Measurements from ENCODE around the gene LRP6. TPM values are rescaled to one million over a fixed set of nuclear protein-coding genes. Genes with fewer than 3 reads are reported as not detected.

Gene LRP6
- total RNA-seq, 1 experiment from 2014 or later: 45.5 TPM

GRCh38 chr12:12228402-12228801, 38.4 kb downstream of the LRP6 start:
- CTCF ChIA-PET: no interaction called here
- H4K20me1 ChIP-seq (ENCODE audit: insufficient read depth): peaks cover 16% of the 10 kb centered on the region
- TF ChIP-seq, protein P1, sequence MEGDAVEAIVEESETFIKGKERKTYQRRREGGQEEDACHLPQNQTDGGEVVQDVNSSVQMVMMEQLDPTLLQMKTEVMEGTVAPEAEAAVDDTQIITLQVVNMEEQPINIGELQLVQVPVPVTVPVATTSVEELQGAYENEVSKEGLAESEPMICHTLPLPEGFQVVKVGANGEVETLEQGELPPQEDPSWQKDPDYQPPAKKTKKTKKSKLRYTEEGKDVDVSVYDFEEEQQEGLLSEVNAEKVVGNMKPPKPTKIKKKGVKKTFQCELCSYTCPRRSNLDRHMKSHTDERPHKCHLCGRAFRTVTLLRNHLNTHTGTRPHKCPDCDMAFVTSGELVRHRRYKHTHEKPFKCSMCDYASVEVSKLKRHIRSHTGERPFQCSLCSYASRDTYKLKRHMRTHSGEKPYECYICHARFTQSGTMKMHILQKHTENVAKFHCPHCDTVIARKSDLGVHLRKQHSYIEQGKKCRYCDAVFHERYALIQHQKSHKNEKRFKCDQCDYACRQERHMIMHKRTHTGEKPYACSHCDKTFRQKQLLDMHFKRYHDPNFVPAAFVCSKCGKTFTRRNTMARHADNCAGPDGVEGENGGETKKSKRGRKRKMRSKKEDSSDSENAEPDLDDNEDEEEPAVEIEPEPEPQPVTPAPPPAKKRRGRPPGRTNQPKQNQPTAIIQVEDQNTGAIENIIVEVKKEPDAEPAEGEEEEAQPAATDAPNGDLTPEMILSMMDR (conservative IDR thresholded peaks at IDR 0.05): no peak
- TF ChIP-seq EZH2 (IDR thresholded peaks at IDR 0.05; ENCODE audit: low read depth): no peak

DNA sequence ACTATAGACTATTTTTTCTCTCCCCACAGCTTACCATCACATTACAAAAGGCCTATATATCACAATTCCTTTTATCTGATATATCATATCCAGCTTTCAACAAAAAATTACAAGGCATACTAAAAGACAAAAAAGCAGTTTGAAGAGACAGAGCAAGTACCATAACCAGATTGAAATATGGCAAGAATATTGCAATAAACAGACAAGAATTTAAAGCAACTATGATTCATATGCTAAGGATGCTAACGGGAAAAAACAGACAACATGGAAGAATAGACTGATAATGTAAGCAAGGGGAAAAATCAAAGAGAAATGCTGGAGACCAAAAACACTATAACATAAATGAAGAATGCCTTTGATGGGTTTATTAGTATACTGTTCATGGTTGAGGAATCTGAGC, 40.7 kb downstream of the LRP6 start:
- Histone ChIP-seq H4K20me1 (ENCODE audit: insufficient read depth) (peaks cover 12% of the 10 kb centered on the region), H3K4me2 (no peak overlapping the region), H3K9me3 (ENCODE audit: insufficient read depth, low read depth) (no peaks in the 10 kb centered on the region), H3F3A (ENCODE audit: insufficient read depth, low read depth) (no peaks in the 10 kb centered on the region), H3K4me3 (no peak overlapping the region), H3K36me3 (ENCODE audit: low read depth) (no peaks in the 10 kb centered on the region), H3K4me1 (replicated peaks; ENCODE audit: insufficient read depth) (no peaks in the 10 kb centered on the region; the same call in 1 of the 2 replicates), H2AFZ (no peak overlapping the region), H3K27ac (no peak overlapping the region), H3K9me2 (ENCODE audit: insufficient read depth) (no peaks in the 10 kb centered on the region), H3K27me3 (ENCODE audit: insufficient read depth, low read depth) (no peaks in the 10 kb centered on the region), H3K79me2 (ENCODE audit: low read depth) (peaks cover 93% of the 10 kb centered on the region)
- no TSS peak for BruUV-seq (replicated peaks)
- POLR2A ChIA-PET (ENCODE audit: unreplicated experiment): no interaction called here
- intact Hi-C loops (cut with micrococcal nuclease; ENCODE audit: unreplicated experiment): no loop called here
- CTCF ChIA-PET: interaction anchor here (0.6 kb wide), 1 partner anchor 39 kb away, joined by 3 read pairs; no protein-coding TSS in a partner anchor
- DNase-seq: no peak
- no peak for TF ChIP-seq EZH2 (IDR thresholded peaks at IDR 0.05; ENCODE audit: low read depth)
- TF ChIP-seq, protein P1 (conservative IDR thresholded peaks at IDR 0.05): no peak

More at GRCh38 chr12:12228402-12228801, 38.4 kb downstream of the LRP6 start:
- H3K4me3 ChIP-seq: no peak overlapping the region
- no TSS peak for BruUV-seq (replicated peaks)
- H3K9me2 ChIP-seq (ENCODE audit: insufficient read depth): no peaks in the 10 kb centered on the region
- peaks cover 93% of the 10 kb centered on the region for H3K79me2 ChIP-seq (ENCODE audit: low read depth)
- H3F3A ChIP-seq (ENCODE audit: insufficient read depth, low read depth): no peaks in the 10 kb centered on the region
- POLR2A ChIA-PET (ENCODE audit: unreplicated experiment): no interaction called here
- no peaks in the 10 kb centered on the region for H3K36me3 ChIP-seq (ENCODE audit: low read depth)
- H3K27me3 ChIP-seq (ENCODE audit: insufficient read depth, low read depth): no peaks in the 10 kb centered on the region
- no peaks in the 10 kb centered on the region for H3K9me3 ChIP-seq (ENCODE audit: insufficient read depth, low read depth)
- H3K27ac ChIP-seq: no peak overlapping the region
- no peak overlapping the region for H2AFZ ChIP-seq
- no peak overlapping the region for H3K4me2 ChIP-seq
- DNase-seq: no peak
- H3K4me1 ChIP-seq (replicated peaks; ENCODE audit: insufficient read depth): no peaks in the 10 kb centered on the region; the same call in 1 of the 2 replicates
- intact Hi-C loops (cut with micrococcal nuclease; ENCODE audit: unreplicated experiment): no loop called here

DNA sequence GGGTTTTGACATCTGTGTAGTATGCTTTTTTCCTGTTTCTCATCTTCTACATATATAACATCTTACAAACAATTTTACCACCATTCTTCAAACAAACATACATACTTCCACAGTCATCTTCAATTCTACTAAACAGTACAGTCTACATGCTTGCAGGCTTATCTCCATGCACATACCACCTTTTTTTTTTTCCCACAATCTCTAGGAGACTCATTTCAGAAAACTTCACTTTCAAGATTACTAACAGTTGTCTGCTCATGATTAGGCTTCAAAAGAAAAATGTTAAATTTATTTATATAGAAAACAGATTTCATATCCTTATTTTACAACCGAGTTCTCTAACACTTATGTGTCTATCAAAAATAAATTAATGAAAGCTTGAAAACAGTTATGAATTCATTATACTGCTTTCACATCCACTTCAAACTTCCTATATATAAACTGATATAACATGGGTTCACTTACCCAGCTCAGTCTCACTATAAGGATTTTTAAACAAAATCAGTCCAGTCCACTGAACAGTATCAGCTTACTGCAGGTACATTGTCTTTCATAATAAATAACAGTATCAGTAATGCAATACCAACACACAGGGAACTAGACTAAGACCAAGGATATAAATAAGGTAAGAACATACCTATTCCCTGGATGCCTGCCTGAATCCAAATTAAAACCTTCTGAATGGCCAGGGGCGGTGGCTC, 42.5 kb downstream of the LRP6 start:
- POLR2A ChIA-PET (ENCODE audit: unreplicated experiment): no interaction called here
- Histone ChIP-seq H3K4me3 (no peak overlapping the region), H3K9me3 (ENCODE audit: insufficient read depth, low read depth) (no peaks in the 10 kb centered on the region), H3F3A (ENCODE audit: insufficient read depth, low read depth) (no peaks in the 10 kb centered on the region), H3K79me2 (ENCODE audit: low read depth) (peaks cover 93% of the 10 kb centered on the region), H3K9me2 (ENCODE audit: insufficient read depth) (no peaks in the 10 kb centered on the region), H2AFZ (no peak overlapping the region), H3K36me3 (ENCODE audit: low read depth) (no peaks in the 10 kb centered on the region), H3K27ac (no peak overlapping the region), H4K20me1 (ENCODE audit: insufficient read depth) (peaks cover 12% of the 10 kb centered on the region), H3K27me3 (ENCODE audit: insufficient read depth, low read depth) (no peaks in the 10 kb centered on the region), H3K4me1 (replicated peaks; ENCODE audit: insufficient read depth) (no peaks in the 10 kb centered on the region; the same call in 1 of the 2 replicates), H3K4me2 (no peak overlapping the region)
- CTCF ChIA-PET: no interaction called here
- BruUV-seq (replicated peaks): no TSS peak
- TF ChIP-seq, protein P1 (conservative IDR thresholded peaks at IDR 0.05): no peak
- no peak for TF ChIP-seq EZH2 (IDR thresholded peaks at IDR 0.05; ENCODE audit: low read depth)
- no peak for DNase-seq
- intact Hi-C loops (cut with micrococcal nuclease; ENCODE audit: unreplicated experiment): no loop called here

Data from PC-9 (cell line).